Activated naive CD8-positive, alpha-beta T cell treated with anti-CD3 and anti-CD28 coated beads for 36 hours (primary cell): ENCODE measurements around the gene ASF1A. TPM values are rescaled to one million over a fixed set of nuclear protein-coding genes. Genes with fewer than 3 reads are reported as not detected.

Experiments used
- DNase-seq: peaks from one replicate; pipeline ENCODE4 v3.0.0; 2021
- H3K27ac Mint-ChIP-seq: one replicate; pipeline ENCODE4 v1.8.0; 2022; ENCODE audit warnings: mild to moderate bottlenecking, moderate library complexity, mixed read lengths
- H3K27me3 Mint-ChIP-seq: one replicate; pipeline ENCODE4 v1.8.0; 2022; ENCODE audit warnings: mild to moderate bottlenecking, mixed read lengths
- H3K36me3 Mint-ChIP-seq: one replicate; pipeline ENCODE4 v1.8.0; 2021; ENCODE audit warnings: mild to moderate bottlenecking, mixed read lengths
- H3K4me1 Mint-ChIP-seq: one replicate; pipeline ENCODE4 v1.8.0; 2021; ENCODE audit warnings: mixed read lengths
- H3K4me3 Mint-ChIP-seq: one replicate; pipeline ENCODE4 v1.8.0; 2022; ENCODE audit warnings: mild to moderate bottlenecking, moderate library complexity, mixed read lengths
- H3K9me3 Mint-ChIP-seq: one replicate; pipeline ENCODE4 v1.8.0; 2022; ENCODE audit warnings: mixed read lengths
- total RNA-seq, 2 experiments: library from RNA; stranded (reverse); gene quantifications; one replicate each; pipeline ENCODE4 v1.2.3, GENCODE V29; 2021

Gene ASF1A
- total RNA-seq, 2 experiments from 2014 or later, result 39.9 to 42.7 TPM

GRCh38 chr6:118917546-118918328 lies 23.8 kb downstream of the ASF1A start:
- H3K27me3 Mint-ChIP-seq, result no peaks in the 10 kb centered on the region
- H3K9me3 Mint-ChIP-seq, result no peaks in the 10 kb centered on the region
- peaks cover 1% of the 10 kb centered on the region for H3K4me1 Mint-ChIP-seq
- H3K4me3 Mint-ChIP-seq, result no peak overlapping the region
- H3K27ac Mint-ChIP-seq, result no peak overlapping the region
- DNase-seq, result no peak
- H3K36me3 Mint-ChIP-seq, result peaks cover 41% of the 10 kb centered on the region

GRCh38 chr6:118918329-118918725 lies 24.4 kb downstream of the ASF1A start:
- H3K36me3 Mint-ChIP-seq, result peaks cover 39% of the 10 kb centered on the region

GRCh38 chr6:118921084-118921483 lies 27.1 kb downstream of the ASF1A start:
- DNase-seq, result no peak
- H3K9me3 Mint-ChIP-seq, result no peaks in the 10 kb centered on the region
- H3K36me3 Mint-ChIP-seq, result peaks cover 35% of the 10 kb centered on the region
- H3K27me3 Mint-ChIP-seq, result no peaks in the 10 kb centered on the region
- H3K4me1 Mint-ChIP-seq, result no peaks in the 10 kb centered on the region
- H3K4me3 Mint-ChIP-seq, result no peak overlapping the region
- no peak overlapping the region for H3K27ac Mint-ChIP-seq

More at GRCh38 chr6:118918329-118918725, 24.4 kb downstream of the ASF1A start:
- H3K4me1 Mint-ChIP-seq, result no peaks in the 10 kb centered on the region
- no peaks in the 10 kb centered on the region for H3K27me3 Mint-ChIP-seq
- no peak overlapping the region for H3K4me3 Mint-ChIP-seq
- H3K27ac Mint-ChIP-seq, result no peak overlapping the region
- H3K9me3 Mint-ChIP-seq, result no peaks in the 10 kb centered on the region
- no peak for DNase-seq

- Mint-ChIP-seq H3K27ac (no peak overlapping the region), H3K27me3 (no peaks in the 10 kb centered on the region), H3K4me1 (no peaks in the 10 kb centered on the region), H3K4me3 (no peak overlapping the region), H3K36me3 (peaks cover 41% of the 10 kb centered on the region), H3K9me3 (no peaks in the 10 kb centered on the region)
- DNase-seq, result no peak
Measured at GRCh38 chr6:118923035-118923434, 29.1 kb downstream of the ASF1A start.

- Mint-ChIP-seq H3K9me3 (no peaks in the 10 kb centered on the region), H3K27me3 (no peaks in the 10 kb centered on the region), H3K4me3 (no peak overlapping the region), H3K36me3 (peaks cover 27% of the 10 kb centered on the region), H3K4me1 (peaks cover 14% of the 10 kb centered on the region), H3K27ac (no peak overlapping the region)
- no peak for DNase-seq
Measured at GRCh38 chr6:118930680-118931079, 36.7 kb downstream of the ASF1A start.

- H3K4me1 Mint-ChIP-seq, result peaks cover 22% of the 10 kb centered on the region
- H3K36me3 Mint-ChIP-seq, result peaks cover 32% of the 10 kb centered on the region
- H3K27me3 Mint-ChIP-seq, result no peaks in the 10 kb centered on the region
- DNase-seq, result no peak
- no peak overlapping the region for H3K4me3 Mint-ChIP-seq
- H3K9me3 Mint-ChIP-seq, result peaks cover 2% of the 10 kb centered on the region
- no peak overlapping the region for H3K27ac Mint-ChIP-seq
Measured at GRCh38 chr6:118931436-118931835, 37.5 kb downstream of the ASF1A start.

GRCh38 chr6:118932421-118932820 lies 38.5 kb downstream of the ASF1A start:
- Mint-ChIP-seq H3K4me3 (no peak overlapping the region), H3K27me3 (no peaks in the 10 kb centered on the region), H3K27ac (no peak overlapping the region), H3K36me3 (peaks cover 35% of the 10 kb centered on the region), H3K4me1 (peaks cover 27% of the 10 kb centered on the region), H3K9me3 (peaks cover 7% of the 10 kb centered on the region)
- DNase-seq, result no peak

GRCh38 chr6:118933855-118934460 lies 40.0 kb downstream of the ASF1A start:
- Mint-ChIP-seq H3K27ac (peak overlapping the region; percentile 84), H3K4me1 (peaks cover 27% of the 10 kb centered on the region), H3K4me3 (peak overlapping the region; percentile 89), H3K36me3 (peaks cover 41% of the 10 kb centered on the region), H3K27me3 (no peaks in the 10 kb centered on the region), H3K9me3 (peaks cover 11% of the 10 kb centered on the region)
- DNase-seq, result no peak

- peaks cover 11% of the 10 kb centered on the region for H3K9me3 Mint-ChIP-seq
Measured at GRCh38 chr6:118934461-118935330, 40.7 kb downstream of the ASF1A start, which contains the start of gene MCM9. MCM9 (minus strand) TSS chr6:118935159; CDS start chr6:118931723, 3,436 bp downstream.

GRCh38 chr6:118935331-118935668 lies 41.3 kb downstream of the ASF1A start:
- DNase-seq, result no peak
- Mint-ChIP-seq H3K9me3 (peaks cover 11% of the 10 kb centered on the region), H3K27me3 (no peaks in the 10 kb centered on the region), H3K27ac (peak overlapping the region; percentile 96), H3K4me1 (peaks cover 27% of the 10 kb centered on the region), H3K4me3 (peak overlapping the region; percentile 89), H3K36me3 (peaks cover 51% of the 10 kb centered on the region)

More at GRCh38 chr6:118934461-118935330, 40.7 kb downstream of the ASF1A start, which contains the start of gene MCM9:
- DNase-seq, result peak; percentile 92
- peak within 1 kb of the TSS; percentile 96 for H3K27ac Mint-ChIP-seq
- H3K4me3 Mint-ChIP-seq, result peak within 1 kb of the TSS; percentile 89
- H3K36me3 Mint-ChIP-seq, result peaks cover 48% of the 10 kb centered on the region
- peaks cover 27% of the 10 kb centered on the region for H3K4me1 Mint-ChIP-seq
- H3K27me3 Mint-ChIP-seq, result no peaks in the 10 kb centered on the region

GRCh38 chr6:118935978-118936703 lies 42.2 kb downstream of the ASF1A start:
- DNase-seq, result no peak
- H3K9me3 Mint-ChIP-seq, result peaks cover 11% of the 10 kb centered on the region
- H3K27me3 Mint-ChIP-seq, result no peaks in the 10 kb centered on the region
- H3K4me3 Mint-ChIP-seq, result peak overlapping the region; percentile 89
- H3K4me1 Mint-ChIP-seq, result peaks cover 27% of the 10 kb centered on the region
- peaks cover 46% of the 10 kb centered on the region for H3K36me3 Mint-ChIP-seq
- no peak overlapping the region for H3K27ac Mint-ChIP-seq

- peaks cover 55% of the 10 kb centered on the region for H3K36me3 Mint-ChIP-seq
- H3K27me3 Mint-ChIP-seq, result no peaks in the 10 kb centered on the region
- no peak overlapping the region for H3K4me3 Mint-ChIP-seq
- H3K9me3 Mint-ChIP-seq, result peaks cover 29% of the 10 kb centered on the region
- H3K4me1 Mint-ChIP-seq, result peaks cover 18% of the 10 kb centered on the region
- DNase-seq, result no peak
- H3K27ac Mint-ChIP-seq, result no peak overlapping the region
Measured at GRCh38 chr6:118939683-118940082, 45.7 kb downstream of the ASF1A start.

- H3K4me3 Mint-ChIP-seq, result no peak overlapping the region
- H3K27ac Mint-ChIP-seq, result no peak overlapping the region
- no peak for DNase-seq
- peaks cover 12% of the 10 kb centered on the region for H3K4me1 Mint-ChIP-seq
- no peaks in the 10 kb centered on the region for H3K27me3 Mint-ChIP-seq
- peaks cover 38% of the 10 kb centered on the region for H3K9me3 Mint-ChIP-seq
- H3K36me3 Mint-ChIP-seq, result peaks cover 57% of the 10 kb centered on the region
Measured at GRCh38 chr6:118940770-118941169, 46.8 kb downstream of the ASF1A start.

GRCh38 chr6:118945217-118945616 lies 51.3 kb downstream of the ASF1A start:
- Mint-ChIP-seq H3K36me3 (peaks cover 18% of the 10 kb centered on the region), H3K27ac (no peak overlapping the region), H3K9me3 (peaks cover 50% of the 10 kb centered on the region), H3K4me3 (no peak overlapping the region), H3K4me1 (no peaks in the 10 kb centered on the region), H3K27me3 (no peaks in the 10 kb centered on the region)
- DNase-seq, result no peak
